Measurements from ENCODE around the gene LTBP2. TPM values are rescaled to one million over a fixed set of nuclear protein-coding genes. Genes with fewer than 3 reads are reported as not detected.
A peak's percentile ranks its signal among the peaks of the same experiment; 100 is the strongest.

LTBP2 gene
- total and polyA plus RNA-seq, 2 experiments from 2014 or later: 2.0 to 5.4 TPM

- no peak overlapping the region for H3K27ac ChIP-seq
- no peaks in the 10 kb centered on the region for H3K36me3 ChIP-seq
- no peak for DNase-seq (ENCODE audit: low read depth in 1 of 2, low spot score in 1 of 2)
- H3K9me3 ChIP-seq (ENCODE audit: low read depth): no peaks in the 10 kb centered on the region
- no peaks in the 10 kb centered on the region for H3K27me3 ChIP-seq
- peaks cover 4% of the 10 kb centered on the region for H3K4me1 ChIP-seq (ENCODE audit: low read depth)
- H3K4me3 ChIP-seq: no peak overlapping the region
- TF ChIP-seq CTCF (IDR thresholded peaks at IDR 0.05; ENCODE audit: low read depth, low read length): no peak
Measured at GRCh38 chr14:74645756-74646470, 33.9 kb upstream of the LTBP2 start.

DNA sequence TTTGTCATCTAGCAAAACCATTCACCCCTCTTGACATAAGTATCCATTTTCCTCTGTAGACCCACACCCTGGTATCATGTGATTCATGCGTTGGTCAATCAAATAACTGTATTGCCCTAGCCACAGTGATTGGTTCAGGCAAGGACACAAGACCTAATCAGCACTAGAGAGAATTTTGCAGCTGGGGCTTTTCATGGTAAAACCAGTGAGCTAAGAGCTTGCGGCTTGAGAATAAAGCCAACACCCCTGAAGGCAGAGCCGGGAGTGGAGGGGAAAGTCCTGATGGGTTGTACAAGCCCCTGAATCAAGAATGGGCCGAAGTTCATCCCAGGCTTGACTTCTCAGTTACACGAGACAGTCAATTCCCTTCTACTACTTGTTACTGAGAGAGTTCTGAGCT is 33.2 kb upstream of the LTBP2 start:
- peaks cover 4% of the 10 kb centered on the region for H3K4me1 ChIP-seq (ENCODE audit: low read depth)
- H3K9me3 ChIP-seq (ENCODE audit: low read depth): no peaks in the 10 kb centered on the region
- peak in 1 of 2 donors; percentile 63 for DNase-seq (ENCODE audit: low read depth in 1 of 2, low spot score in 1 of 2)
- TF ChIP-seq CTCF (IDR thresholded peaks at IDR 0.05; ENCODE audit: low read depth, low read length): no peak
- H3K36me3 ChIP-seq: no peaks in the 10 kb centered on the region
- H3K27me3 ChIP-seq: no peaks in the 10 kb centered on the region
- no peak overlapping the region for H3K4me3 ChIP-seq
- H3K27ac ChIP-seq: no peak overlapping the region

GRCh38 chr14:74641601-74642391 is 29.8 kb upstream of the LTBP2 start:
- no peaks in the 10 kb centered on the region for H3K9me3 ChIP-seq (ENCODE audit: low read depth)
- no peaks in the 10 kb centered on the region for H3K36me3 ChIP-seq
- H3K27ac ChIP-seq: no peak overlapping the region
- no peak for TF ChIP-seq CTCF (IDR thresholded peaks at IDR 0.05; ENCODE audit: low read depth, low read length)
- peaks cover 15% of the 10 kb centered on the region for H3K4me1 ChIP-seq (ENCODE audit: low read depth)
- H3K4me3 ChIP-seq: no peak overlapping the region
- H3K27me3 ChIP-seq: no peaks in the 10 kb centered on the region
- DNase-seq (ENCODE audit: low read depth in 1 of 2, low spot score in 1 of 2): no peak

- no peak for TF ChIP-seq CTCF (IDR thresholded peaks at IDR 0.05; ENCODE audit: low read depth, low read length)
- Histone ChIP-seq H3K4me3 (no peak overlapping the region), H3K9me3 (ENCODE audit: low read depth) (no peaks in the 10 kb centered on the region), H3K36me3 (no peaks in the 10 kb centered on the region), H3K4me1 (ENCODE audit: low read depth) (peaks cover 33% of the 10 kb centered on the region), H3K27ac (no peak overlapping the region), H3K27me3 (no peaks in the 10 kb centered on the region)
- DNase-seq (ENCODE audit: low read depth in 1 of 2, low spot score in 1 of 2): peak in 1 of 2 donors; percentile 57
Measured at GRCh38 chr14:74638966-74639365, 26.9 kb upstream of the LTBP2 start.

DNA sequence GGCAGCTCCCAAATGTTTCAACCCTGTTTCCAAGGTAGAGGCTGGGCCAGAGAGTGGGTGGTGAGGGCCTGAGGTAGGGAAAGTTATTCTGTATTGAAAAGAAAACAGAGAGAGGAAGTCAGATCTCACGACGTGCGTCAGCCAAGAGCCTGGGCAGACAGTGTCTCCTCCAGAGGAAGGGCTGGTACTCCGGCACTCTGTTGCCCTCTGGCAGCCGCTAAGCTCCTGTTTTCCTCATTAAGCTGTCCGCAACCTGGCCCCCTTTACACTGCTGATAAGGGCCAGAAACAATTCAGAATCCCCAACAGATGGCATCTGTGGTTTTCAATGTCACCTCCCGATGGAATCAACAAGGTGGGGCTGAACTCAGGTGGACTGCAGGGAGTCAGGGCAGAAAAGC is 26.0 kb upstream of the LTBP2 start:
- H3K27ac ChIP-seq: peak overlapping the region; percentile 75
- peaks cover 33% of the 10 kb centered on the region for H3K4me1 ChIP-seq (ENCODE audit: low read depth)
- no peaks in the 10 kb centered on the region for H3K27me3 ChIP-seq
- no peaks in the 10 kb centered on the region for H3K9me3 ChIP-seq (ENCODE audit: low read depth)
- no peaks in the 10 kb centered on the region for H3K36me3 ChIP-seq
- H3K4me3 ChIP-seq: no peak overlapping the region
- DNase-seq (ENCODE audit: low read depth in 1 of 2, low spot score in 1 of 2): peak in 1 of 2 donors; percentile 24
- no peak for TF ChIP-seq CTCF (IDR thresholded peaks at IDR 0.05; ENCODE audit: low read depth, low read length)
